WTC11 (cell line): ENCODE results near the gene ITCH. TPM values are rescaled to one million over a fixed set of nuclear protein-coding genes. Genes with fewer than 3 reads are reported as not detected.
A peak's percentile ranks its signal among the peaks of the same experiment; 100 is the strongest.

ENCODE experiments used
- ATAC-seq: fragments of 200-7000 bp; cut with Tn5 transposase; 2 replicates; pipeline ENCODE4 v1.10.0; 2021; ENCODE audit warnings: mild to moderate bottlenecking, moderate library complexity
- CTCF ChIA-PET: fragments of 300-600 bp; sonication (Branson Sonifier 250); formaldehyde crosslinking; loops from one replicate; lab custom pipeline; 2021; ENCODE audit warnings: antibody characterized with exemption; lab: Charles Lee
- POLR2A ChIA-PET: fragments of 350-600 bp; sonication (Branson Sonifier 250); formaldehyde crosslinking; loops from one replicate; lab custom pipeline; 2021; ENCODE audit warnings: antibody characterized with exemption; lab: Charles Lee
- DNase-seq: peaks from one replicate; pipeline ENCODE4 v3.0.0; 2021; ENCODE audit warnings: low spot score
- H3K27ac Mint-ChIP-seq: 2 replicates; pipeline ENCODE4 v1.8.0; 2021; ENCODE audit warnings: mixed read lengths
- H3K27me3 Mint-ChIP-seq: 2 replicates; pipeline ENCODE4 v1.8.0; 2021; ENCODE audit warnings: low read depth, mild to moderate bottlenecking, moderate library complexity, mixed read lengths
- H3K36me3 Mint-ChIP-seq: 2 replicates; pipeline ENCODE4 v1.8.0; 2021; ENCODE audit warnings: mixed read lengths
- H3K4me1 Mint-ChIP-seq: 2 replicates; pipeline ENCODE4 v1.8.0; 2022; ENCODE audit warnings: mixed read lengths
- H3K4me3 Mint-ChIP-seq: 2 replicates; pipeline ENCODE4 v1.8.0; 2021; ENCODE audit warnings: mild to moderate bottlenecking, moderate library complexity, mixed read lengths
- H3K9me3 Mint-ChIP-seq: 2 replicates; pipeline ENCODE4 v1.8.0; 2021; ENCODE audit warnings: mixed read lengths
- FOXJ3 ChIP-seq: sonication (generic); formaldehyde crosslinking; IDR thresholded peaks from 2 replicates; pipeline ENCODE4 v1.9.0; 2021; ENCODE audit warnings: missing genetic modification reagents, mild to moderate bottlenecking, borderline replicate concordance
- HMGA2 ChIP-seq: fragments of 250-450 bp; sonication (Bioruptor Pico); IDR thresholded peaks from 2 replicates; pipeline ENCODE4 v1.4.0; 2021; ENCODE audit warnings: mild to moderate bottlenecking, moderate library complexity
- MYBL2 ChIP-seq: sonication (generic); formaldehyde crosslinking; IDR thresholded peaks from 2 replicates; pipeline ENCODE4 v1.8.1; 2023; ENCODE audit warnings: mild to moderate bottlenecking, moderate library complexity, missing genetic modification reagents
- OVOL2 ChIP-seq: fragments of 250-450 bp; sonication (Bioruptor Pico); IDR thresholded peaks from 2 replicates; pipeline ENCODE4 v1.9.0; 2021; ENCODE audit warnings: mild to moderate bottlenecking, borderline replicate concordance
- SMAD4 ChIP-seq: sonication (generic); formaldehyde crosslinking; IDR thresholded peaks from 2 replicates; pipeline ENCODE4 v1.8.0; 2022; ENCODE audit warnings: mild to moderate bottlenecking, missing genetic modification reagents
- ZNF219 ChIP-seq: sonication (generic); formaldehyde crosslinking; IDR thresholded peaks from 2 replicates; pipeline ENCODE4 v1.8.0; 2023; ENCODE audit warnings: missing genetic modification reagents, mild to moderate bottlenecking, borderline replicate concordance
- total RNA-seq: library from RNA; stranded (reverse); gene quantifications from 3 replicates; pipeline ENCODE4 v1.2.3, GENCODE V29; 2021
- TF ChIP-seq, protein P1 (sequence below): sonication (generic); formaldehyde crosslinking; IDR thresholded peaks from 2 replicates; pipeline ENCODE4 v1.8.0; 2022; ENCODE audit warnings: mild to moderate bottlenecking, missing genetic modification reagents
- TF ChIP-seq, protein P2 (sequence below): sonication (generic); formaldehyde crosslinking; IDR thresholded peaks from 2 replicates; pipeline ENCODE4 v1.8.1; 2022; ENCODE audit warnings: missing genetic modification reagents, borderline replicate concordance
- TF ChIP-seq, protein P3 (sequence below): sonication (generic); formaldehyde crosslinking; IDR thresholded peaks from 2 replicates; pipeline ENCODE4 v1.8.1; 2023; ENCODE audit warnings: mild to moderate bottlenecking, missing genetic modification reagents
- TF ChIP-seq, protein P4 (sequence below): sonication (generic); formaldehyde crosslinking; IDR thresholded peaks from 2 replicates; pipeline ENCODE4 v1.8.1; 2023; ENCODE audit warnings: mild to moderate bottlenecking, moderate library complexity, missing genetic modification reagents
- TF ChIP-seq, protein P5 (sequence below): fragments of 250-450 bp; sonication (Bioruptor Pico); conservative IDR thresholded peaks from 2 replicates; pipeline ENCODE4 v1.9.0; 2021; ENCODE audit warnings: mild to moderate bottlenecking
- TF ChIP-seq, protein P6 (sequence below): fragments of 250-450 bp; sonication (Bioruptor Pico); IDR thresholded peaks from 2 replicates; pipeline ENCODE4 v1.9.0; 2021; ENCODE audit warnings: mild to moderate bottlenecking, borderline replicate concordance
- TF ChIP-seq, protein P7 (sequence below): sonication (generic); formaldehyde crosslinking; IDR thresholded peaks from 2 replicates; pipeline ENCODE4 v1.8.0; 2022; ENCODE audit warnings: mild to moderate bottlenecking, missing genetic modification reagents
- TF ChIP-seq, protein P8 (sequence below): sonication (generic); formaldehyde crosslinking; conservative IDR thresholded peaks from 2 replicates; pipeline ENCODE4 v1.8.1; 2022; ENCODE audit warnings: mild to moderate bottlenecking, missing genetic modification reagents

ITCH gene
- total RNA-seq, 1 experiment from 2014 or later: 35.8 TPM

DNA sequence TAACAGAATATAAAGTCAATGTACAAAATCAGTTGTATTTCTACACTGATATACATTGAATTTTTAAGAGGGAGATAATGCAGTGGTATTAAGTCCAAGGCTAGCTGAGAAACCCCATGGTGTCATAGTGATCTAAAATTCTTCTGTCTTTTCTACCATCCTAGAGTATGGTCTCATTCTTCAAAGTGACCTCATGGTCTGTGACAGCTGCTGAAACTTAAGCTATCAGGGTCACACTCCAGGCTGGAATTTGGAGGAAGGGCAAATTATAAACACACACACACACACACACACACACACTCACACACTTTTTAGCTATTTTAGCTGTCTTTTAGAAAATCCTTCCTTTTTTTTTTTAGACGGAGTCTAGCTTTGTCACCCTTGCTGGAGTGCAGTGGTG is 105.9 kb downstream of the ITCH start (continued):
- TF ChIP-seq ZNF219 (no peak), FOXJ3 (CRISPR knock-in tag) (no peak)
- TF ChIP-seq, protein P1, sequence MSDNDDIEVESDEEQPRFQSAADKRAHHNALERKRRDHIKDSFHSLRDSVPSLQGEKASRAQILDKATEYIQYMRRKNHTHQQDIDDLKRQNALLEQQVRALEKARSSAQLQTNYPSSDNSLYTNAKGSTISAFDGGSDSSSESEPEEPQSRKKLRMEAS (CRISPR knock-in tag): no peak
- TF ChIP-seq, protein P2, sequence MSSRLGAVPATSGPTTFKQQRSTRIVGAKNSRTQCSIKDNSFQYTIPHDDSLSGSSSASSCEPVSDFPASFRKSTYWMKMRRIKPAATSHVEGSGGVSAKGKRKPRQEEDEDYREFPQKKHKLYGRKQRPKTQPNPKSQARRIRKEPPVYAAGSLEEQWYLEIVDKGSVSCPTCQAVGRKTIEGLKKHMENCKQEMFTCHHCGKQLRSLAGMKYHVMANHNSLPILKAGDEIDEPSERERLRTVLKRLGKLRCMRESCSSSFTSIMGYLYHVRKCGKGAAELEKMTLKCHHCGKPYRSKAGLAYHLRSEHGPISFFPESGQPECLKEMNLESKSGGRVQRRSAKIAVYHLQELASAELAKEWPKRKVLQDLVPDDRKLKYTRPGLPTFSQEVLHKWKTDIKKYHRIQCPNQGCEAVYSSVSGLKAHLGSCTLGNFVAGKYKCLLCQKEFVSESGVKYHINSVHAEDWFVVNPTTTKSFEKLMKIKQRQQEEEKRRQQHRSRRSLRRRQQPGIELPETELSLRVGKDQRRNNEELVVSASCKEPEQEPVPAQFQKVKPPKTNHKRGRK (CRISPR knock-in tag): no peak
- TF ChIP-seq, protein P3, sequence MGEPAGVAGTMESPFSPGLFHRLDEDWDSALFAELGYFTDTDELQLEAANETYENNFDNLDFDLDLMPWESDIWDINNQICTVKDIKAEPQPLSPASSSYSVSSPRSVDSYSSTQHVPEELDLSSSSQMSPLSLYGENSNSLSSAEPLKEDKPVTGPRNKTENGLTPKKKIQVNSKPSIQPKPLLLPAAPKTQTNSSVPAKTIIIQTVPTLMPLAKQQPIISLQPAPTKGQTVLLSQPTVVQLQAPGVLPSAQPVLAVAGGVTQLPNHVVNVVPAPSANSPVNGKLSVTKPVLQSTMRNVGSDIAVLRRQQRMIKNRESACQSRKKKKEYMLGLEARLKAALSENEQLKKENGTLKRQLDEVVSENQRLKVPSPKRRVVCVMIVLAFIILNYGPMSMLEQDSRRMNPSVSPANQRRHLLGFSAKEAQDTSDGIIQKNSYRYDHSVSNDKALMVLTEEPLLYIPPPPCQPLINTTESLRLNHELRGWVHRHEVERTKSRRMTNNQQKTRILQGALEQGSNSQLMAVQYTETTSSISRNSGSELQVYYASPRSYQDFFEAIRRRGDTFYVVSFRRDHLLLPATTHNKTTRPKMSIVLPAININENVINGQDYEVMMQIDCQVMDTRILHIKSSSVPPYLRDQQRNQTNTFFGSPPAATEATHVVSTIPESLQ (CRISPR knock-in tag): no peak

DNA sequence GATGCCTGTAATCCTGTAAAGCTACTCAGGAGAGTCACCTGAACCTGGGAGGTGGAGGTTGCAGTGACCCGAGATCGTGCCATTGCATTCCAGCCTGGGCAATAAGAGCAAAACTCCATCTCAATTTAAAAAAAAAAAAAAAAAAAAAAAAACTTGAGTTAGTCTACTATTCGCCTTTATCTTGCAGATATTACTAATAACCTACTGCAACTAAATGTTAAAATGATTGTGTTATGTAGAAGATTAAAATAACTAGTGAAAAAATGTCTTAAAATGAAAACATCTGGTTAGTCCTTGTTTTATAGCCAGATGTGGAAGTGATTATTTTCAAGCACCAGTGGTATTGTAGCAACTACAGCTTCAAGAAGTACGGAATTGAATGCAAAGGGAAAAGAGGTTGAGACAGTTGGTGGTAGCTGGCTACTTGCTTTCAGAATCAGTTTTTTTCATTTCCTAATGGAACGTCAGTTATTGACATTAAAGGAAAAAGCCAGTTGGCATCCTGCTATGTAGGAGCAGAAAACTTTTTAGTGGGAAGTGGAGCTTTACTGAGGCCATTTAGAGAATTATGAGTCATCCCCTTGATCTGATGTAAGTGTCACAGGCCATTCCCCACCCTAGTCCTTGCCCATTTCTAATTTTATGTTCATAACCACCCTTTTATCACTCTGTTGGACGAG is 109.3 kb downstream of the ITCH start:
- Mint-ChIP-seq H3K4me3 (no peak overlapping the region), H3K9me3 (peaks cover 4% of the 10 kb centered on the region), H3K27ac (peak overlapping the region; percentile 11; the same call in 1 of the 2 replicates), H3K36me3 (peaks cover 32% of the 10 kb centered on the region), H3K27me3 (no peaks in the 10 kb centered on the region), H3K4me1 (no peaks in the 10 kb centered on the region)
- POLR2A ChIA-PET: interaction anchor here (0.5 kb wide), 1 partner anchor 11 kb away, joined by 7 read pairs; no protein-coding TSS in a partner anchor
- DNase-seq: no peak
- CTCF ChIA-PET: interaction anchor here (1.3 to 2.6 kb wide), 2 partner anchors 50 to 160 kb away, joined by 5 to 36 read pairs; no protein-coding TSS in a partner anchor
- no peak for ATAC-seq
- TF ChIP-seq, protein P4, sequence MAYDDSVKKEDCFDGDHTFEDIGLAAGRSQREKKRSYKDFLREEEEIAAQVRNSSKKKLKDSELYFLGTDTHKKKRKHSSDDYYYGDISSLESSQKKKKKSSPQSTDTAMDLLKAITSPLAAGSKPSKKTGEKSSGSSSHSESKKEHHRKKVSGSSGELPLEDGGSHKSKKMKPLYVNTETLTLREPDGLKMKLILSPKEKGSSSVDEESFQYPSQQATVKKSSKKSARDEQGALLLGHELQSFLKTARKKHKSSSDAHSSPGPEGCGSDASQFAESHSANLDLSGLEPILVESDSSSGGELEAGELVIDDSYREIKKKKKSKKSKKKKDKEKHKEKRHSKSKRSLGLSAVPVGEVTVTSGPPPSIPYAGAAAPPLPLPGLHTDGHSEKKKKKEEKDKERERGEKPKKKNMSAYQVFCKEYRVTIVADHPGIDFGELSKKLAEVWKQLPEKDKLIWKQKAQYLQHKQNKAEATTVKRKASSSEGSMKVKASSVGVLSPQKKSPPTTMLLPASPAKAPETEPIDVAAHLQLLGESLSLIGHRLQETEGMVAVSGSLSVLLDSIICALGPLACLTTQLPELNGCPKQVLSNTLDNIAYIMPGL (CRISPR knock-in tag): no peak
- TF ChIP-seq, protein P5, sequence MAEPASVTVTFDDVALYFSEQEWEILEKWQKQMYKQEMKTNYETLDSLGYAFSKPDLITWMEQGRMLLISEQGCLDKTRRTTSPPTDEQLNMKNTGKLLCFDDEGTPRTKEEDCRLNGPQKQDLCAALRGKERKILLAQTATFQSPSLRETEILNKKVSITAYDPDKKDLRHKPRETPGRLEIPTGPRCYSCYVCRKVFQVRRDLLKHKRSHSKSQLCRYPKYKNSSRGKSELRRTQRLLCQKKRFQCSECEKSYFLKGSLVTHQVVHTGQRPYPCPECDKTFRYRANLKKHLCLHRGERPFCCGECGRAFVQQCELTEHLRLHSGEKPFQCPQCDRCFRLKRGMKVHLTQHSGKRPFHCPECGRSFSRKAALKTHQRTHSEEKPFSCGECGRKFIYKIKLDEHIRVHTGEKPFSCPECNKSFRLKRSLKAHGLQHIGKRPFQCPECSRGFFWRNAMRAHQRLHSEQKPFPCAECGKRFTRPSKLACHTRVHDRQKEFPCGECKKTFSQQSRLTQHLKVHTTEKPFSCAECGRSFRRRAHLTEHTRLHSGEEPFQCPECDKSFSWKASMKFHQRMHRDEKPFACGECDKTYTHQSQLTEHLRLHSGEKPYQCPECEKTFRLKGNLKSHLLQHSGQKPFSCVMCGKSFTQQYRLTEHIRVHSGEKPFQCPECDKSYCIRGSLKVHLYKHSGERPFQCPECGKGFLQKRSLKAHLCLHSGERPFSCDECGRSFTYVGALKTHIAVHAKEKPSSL (CRISPR knock-in tag): no peak
- TF ChIP-seq, protein P6, sequence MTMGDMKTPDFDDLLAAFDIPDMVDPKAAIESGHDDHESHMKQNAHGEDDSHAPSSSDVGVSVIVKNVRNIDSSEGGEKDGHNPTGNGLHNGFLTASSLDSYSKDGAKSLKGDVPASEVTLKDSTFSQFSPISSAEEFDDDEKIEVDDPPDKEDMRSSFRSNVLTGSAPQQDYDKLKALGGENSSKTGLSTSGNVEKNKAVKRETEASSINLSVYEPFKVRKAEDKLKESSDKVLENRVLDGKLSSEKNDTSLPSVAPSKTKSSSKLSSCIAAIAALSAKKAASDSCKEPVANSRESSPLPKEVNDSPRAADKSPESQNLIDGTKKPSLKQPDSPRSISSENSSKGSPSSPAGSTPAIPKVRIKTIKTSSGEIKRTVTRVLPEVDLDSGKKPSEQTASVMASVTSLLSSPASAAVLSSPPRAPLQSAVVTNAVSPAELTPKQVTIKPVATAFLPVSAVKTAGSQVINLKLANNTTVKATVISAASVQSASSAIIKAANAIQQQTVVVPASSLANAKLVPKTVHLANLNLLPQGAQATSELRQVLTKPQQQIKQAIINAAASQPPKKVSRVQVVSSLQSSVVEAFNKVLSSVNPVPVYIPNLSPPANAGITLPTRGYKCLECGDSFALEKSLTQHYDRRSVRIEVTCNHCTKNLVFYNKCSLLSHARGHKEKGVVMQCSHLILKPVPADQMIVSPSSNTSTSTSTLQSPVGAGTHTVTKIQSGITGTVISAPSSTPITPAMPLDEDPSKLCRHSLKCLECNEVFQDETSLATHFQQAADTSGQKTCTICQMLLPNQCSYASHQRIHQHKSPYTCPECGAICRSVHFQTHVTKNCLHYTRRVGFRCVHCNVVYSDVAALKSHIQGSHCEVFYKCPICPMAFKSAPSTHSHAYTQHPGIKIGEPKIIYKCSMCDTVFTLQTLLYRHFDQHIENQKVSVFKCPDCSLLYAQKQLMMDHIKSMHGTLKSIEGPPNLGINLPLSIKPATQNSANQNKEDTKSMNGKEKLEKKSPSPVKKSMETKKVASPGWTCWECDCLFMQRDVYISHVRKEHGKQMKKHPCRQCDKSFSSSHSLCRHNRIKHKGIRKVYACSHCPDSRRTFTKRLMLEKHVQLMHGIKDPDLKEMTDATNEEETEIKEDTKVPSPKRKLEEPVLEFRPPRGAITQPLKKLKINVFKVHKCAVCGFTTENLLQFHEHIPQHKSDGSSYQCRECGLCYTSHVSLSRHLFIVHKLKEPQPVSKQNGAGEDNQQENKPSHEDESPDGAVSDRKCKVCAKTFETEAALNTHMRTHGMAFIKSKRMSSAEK (CRISPR knock-in tag): no peak
- TF ChIP-seq, protein P3 (CRISPR knock-in tag): no peak
- TF ChIP-seq HMGA2 (CRISPR knock-in tag) (no peak), MYBL2 (CRISPR knock-in tag) (no peak), SMAD4 (CRISPR knock-in tag) (no peak), OVOL2 (no peak)
- TF ChIP-seq, protein P2 (CRISPR knock-in tag): no peak
- TF ChIP-seq, protein P7, sequence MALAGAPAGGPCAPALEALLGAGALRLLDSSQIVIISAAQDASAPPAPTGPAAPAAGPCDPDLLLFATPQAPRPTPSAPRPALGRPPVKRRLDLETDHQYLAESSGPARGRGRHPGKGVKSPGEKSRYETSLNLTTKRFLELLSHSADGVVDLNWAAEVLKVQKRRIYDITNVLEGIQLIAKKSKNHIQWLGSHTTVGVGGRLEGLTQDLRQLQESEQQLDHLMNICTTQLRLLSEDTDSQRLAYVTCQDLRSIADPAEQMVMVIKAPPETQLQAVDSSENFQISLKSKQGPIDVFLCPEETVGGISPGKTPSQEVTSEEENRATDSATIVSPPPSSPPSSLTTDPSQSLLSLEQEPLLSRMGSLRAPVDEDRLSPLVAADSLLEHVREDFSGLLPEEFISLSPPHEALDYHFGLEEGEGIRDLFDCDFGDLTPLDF (CRISPR knock-in tag): no peak
- TF ChIP-seq, protein P8, sequence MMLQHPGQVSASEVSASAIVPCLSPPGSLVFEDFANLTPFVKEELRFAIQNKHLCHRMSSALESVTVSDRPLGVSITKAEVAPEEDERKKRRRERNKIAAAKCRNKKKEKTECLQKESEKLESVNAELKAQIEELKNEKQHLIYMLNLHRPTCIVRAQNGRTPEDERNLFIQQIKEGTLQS (CRISPR knock-in tag): no peak
- TF ChIP-seq, protein P1 (CRISPR knock-in tag): no peak
